Measurements from ENCODE around the gene SLC48A1.

DNA sequence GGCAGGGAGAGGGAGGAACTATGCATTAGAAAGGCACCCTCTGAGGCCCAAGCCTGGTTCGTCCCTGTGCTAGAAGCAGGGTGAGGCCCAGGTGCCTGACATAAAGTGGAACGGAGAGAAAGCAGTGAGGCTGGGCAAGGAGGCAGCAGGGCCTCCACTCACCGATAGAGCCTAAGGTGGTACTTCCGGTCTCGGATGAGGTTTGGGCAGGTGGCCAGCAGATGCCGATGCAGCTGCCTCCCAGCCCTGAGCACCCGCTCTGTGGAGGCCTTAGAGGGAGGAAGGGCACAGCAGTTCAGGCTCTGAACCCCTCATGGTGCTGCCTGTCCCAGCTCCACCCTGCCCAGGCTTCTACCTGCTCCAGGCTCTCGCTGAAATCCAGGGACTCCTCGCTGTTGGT lies 21.5 kb upstream of the SLC48A1 start:
- TF ChIP-seq, protein P1, sequence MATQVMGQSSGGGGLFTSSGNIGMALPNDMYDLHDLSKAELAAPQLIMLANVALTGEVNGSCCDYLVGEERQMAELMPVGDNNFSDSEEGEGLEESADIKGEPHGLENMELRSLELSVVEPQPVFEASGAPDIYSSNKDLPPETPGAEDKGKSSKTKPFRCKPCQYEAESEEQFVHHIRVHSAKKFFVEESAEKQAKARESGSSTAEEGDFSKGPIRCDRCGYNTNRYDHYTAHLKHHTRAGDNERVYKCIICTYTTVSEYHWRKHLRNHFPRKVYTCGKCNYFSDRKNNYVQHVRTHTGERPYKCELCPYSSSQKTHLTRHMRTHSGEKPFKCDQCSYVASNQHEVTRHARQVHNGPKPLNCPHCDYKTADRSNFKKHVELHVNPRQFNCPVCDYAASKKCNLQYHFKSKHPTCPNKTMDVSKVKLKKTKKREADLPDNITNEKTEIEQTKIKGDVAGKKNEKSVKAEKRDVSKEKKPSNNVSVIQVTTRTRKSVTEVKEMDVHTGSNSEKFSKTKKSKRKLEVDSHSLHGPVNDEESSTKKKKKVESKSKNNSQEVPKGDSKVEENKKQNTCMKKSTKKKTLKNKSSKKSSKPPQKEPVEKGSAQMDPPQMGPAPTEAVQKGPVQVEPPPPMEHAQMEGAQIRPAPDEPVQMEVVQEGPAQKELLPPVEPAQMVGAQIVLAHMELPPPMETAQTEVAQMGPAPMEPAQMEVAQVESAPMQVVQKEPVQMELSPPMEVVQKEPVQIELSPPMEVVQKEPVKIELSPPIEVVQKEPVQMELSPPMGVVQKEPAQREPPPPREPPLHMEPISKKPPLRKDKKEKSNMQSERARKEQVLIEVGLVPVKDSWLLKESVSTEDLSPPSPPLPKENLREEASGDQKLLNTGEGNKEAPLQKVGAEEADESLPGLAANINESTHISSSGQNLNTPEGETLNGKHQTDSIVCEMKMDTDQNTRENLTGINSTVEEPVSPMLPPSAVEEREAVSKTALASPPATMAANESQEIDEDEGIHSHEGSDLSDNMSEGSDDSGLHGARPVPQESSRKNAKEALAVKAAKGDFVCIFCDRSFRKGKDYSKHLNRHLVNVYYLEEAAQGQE (IDR thresholded peaks at IDR 0.05; ENCODE audit: low read depth): no peak
- TF ChIP-seq JUND (IDR thresholded peaks at IDR 0.05): no peak
- TF ChIP-seq EZH2 (IDR thresholded peaks at IDR 0.05): no peak
- TF ChIP-seq POLR2A (IDR thresholded peaks at IDR 0.05; ENCODE audit: borderline replicate concordance, extremely low read depth, insufficient read depth, insufficient read length): no peak
- no peak for TF ChIP-seq RAD21 (IDR thresholded peaks at IDR 0.05; ENCODE audit: low read depth)
- TF ChIP-seq, protein P2, sequence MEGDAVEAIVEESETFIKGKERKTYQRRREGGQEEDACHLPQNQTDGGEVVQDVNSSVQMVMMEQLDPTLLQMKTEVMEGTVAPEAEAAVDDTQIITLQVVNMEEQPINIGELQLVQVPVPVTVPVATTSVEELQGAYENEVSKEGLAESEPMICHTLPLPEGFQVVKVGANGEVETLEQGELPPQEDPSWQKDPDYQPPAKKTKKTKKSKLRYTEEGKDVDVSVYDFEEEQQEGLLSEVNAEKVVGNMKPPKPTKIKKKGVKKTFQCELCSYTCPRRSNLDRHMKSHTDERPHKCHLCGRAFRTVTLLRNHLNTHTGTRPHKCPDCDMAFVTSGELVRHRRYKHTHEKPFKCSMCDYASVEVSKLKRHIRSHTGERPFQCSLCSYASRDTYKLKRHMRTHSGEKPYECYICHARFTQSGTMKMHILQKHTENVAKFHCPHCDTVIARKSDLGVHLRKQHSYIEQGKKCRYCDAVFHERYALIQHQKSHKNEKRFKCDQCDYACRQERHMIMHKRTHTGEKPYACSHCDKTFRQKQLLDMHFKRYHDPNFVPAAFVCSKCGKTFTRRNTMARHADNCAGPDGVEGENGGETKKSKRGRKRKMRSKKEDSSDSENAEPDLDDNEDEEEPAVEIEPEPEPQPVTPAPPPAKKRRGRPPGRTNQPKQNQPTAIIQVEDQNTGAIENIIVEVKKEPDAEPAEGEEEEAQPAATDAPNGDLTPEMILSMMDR (IDR thresholded peaks at IDR 0.05 in 2 of 3, conservative IDR thresholded peaks at IDR 0.05 in 1 of 3; ENCODE audit: borderline replicate concordance in 1 of 3, insufficient read depth in 1 of 3, low read depth in 2 of 3, low read length in 2 of 3): no peak
- TF ChIP-seq, protein P3, sequence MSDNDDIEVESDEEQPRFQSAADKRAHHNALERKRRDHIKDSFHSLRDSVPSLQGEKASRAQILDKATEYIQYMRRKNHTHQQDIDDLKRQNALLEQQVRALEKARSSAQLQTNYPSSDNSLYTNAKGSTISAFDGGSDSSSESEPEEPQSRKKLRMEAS (IDR thresholded peaks at IDR 0.05): no peak
- no peak for TF ChIP-seq SRF (IDR thresholded peaks at IDR 0.05; ENCODE audit: low read depth)
- no peak for TF ChIP-seq EZH2phosphoT487 (IDR thresholded peaks at IDR 0.05; ENCODE audit: borderline replicate concordance)
- TF ChIP-seq TCF7L2 (IDR thresholded peaks at IDR 0.05; ENCODE audit: borderline replicate concordance, extremely low read depth, insufficient read depth, insufficient read length): no peak
- no peak for TF ChIP-seq YY1 (IDR thresholded peaks at IDR 0.05; ENCODE audit: extremely low read depth, insufficient replicate concordance, low read depth, low read length)
- TF ChIP-seq ELF1 (IDR thresholded peaks at IDR 0.05; ENCODE audit: borderline replicate concordance, low read depth): no peak
- no peak for TF ChIP-seq CEBPB (IDR thresholded peaks at IDR 0.05; ENCODE audit: low read depth)
